Measurements from ENCODE around the gene CACNA1C. TPM values are rescaled to one million over a fixed set of nuclear protein-coding genes. Genes with fewer than 3 reads are reported as not detected.

Gene CACNA1C
- total and polyA plus RNA-seq, 2 donors (not counting 1 experiment from before 2014, with no cell fraction given): 7.6 to 11.4 TPM

DNA sequence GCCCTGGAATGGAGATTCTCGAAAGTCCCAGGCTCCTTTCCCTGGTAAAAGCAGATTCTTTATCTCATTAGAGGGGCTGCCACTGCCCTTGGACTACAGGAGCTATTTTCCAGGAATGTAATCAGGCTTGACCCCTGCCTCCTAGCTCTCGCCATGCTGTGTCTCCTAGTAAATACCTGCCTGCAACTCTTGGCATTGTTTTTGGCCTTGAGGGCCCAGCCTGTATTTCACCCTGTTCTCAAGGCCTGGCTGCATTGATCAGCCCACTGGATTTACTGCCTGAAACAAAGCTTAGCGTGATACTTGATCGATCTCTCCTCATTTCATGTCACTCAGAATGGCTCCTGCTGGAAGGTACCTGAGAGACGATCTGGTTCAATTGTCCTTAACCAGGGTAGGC lies 273.7 kb downstream of the CACNA1C start:
- no peak overlapping the region for H3K9ac ChIP-seq (ENCODE audit: insufficient read depth, low read length)
- no peaks in the 10 kb centered on the region for H3K36me3 ChIP-seq (ENCODE audit: control insufficient read depth, insufficient read depth, low read length)
- H3K4me1 ChIP-seq (ENCODE audit: control insufficient read depth, extremely low read depth, insufficient read depth, low read length): peaks cover 9% of the 10 kb centered on the region
- H3K79me2 ChIP-seq (ENCODE audit: control insufficient read depth, insufficient read depth, low read length): no peaks in the 10 kb centered on the region
- H4K20me1 ChIP-seq (ENCODE audit: control insufficient read depth, extremely low read depth, insufficient read depth, low read length): no peaks in the 10 kb centered on the region
- no peak overlapping the region for H3K4me3 ChIP-seq (replicated peaks in 1 of 4; ENCODE audit: control extremely low read depth in 1 of 4, insufficient read depth in 1 of 4, low read depth in 3 of 4, low read length in 4 of 4)
- H3K4me2 ChIP-seq (ENCODE audit: extremely low read depth, insufficient read depth, low read length): no peak overlapping the region
- H3K27me3 ChIP-seq (ENCODE audit: control insufficient read depth, insufficient read depth, low read length): no peaks in the 10 kb centered on the region
- no peak overlapping the region for H2AFZ ChIP-seq (ENCODE audit: low read length)
- H3K9me3 ChIP-seq (ENCODE audit: control insufficient read depth, insufficient read depth, low read depth, low read length): no peaks in the 10 kb centered on the region
- TF ChIP-seq EZH2 (IDR thresholded peaks at IDR 0.05; ENCODE audit: low read length, missing control alignments): no peak
- TF ChIP-seq, protein P1, sequence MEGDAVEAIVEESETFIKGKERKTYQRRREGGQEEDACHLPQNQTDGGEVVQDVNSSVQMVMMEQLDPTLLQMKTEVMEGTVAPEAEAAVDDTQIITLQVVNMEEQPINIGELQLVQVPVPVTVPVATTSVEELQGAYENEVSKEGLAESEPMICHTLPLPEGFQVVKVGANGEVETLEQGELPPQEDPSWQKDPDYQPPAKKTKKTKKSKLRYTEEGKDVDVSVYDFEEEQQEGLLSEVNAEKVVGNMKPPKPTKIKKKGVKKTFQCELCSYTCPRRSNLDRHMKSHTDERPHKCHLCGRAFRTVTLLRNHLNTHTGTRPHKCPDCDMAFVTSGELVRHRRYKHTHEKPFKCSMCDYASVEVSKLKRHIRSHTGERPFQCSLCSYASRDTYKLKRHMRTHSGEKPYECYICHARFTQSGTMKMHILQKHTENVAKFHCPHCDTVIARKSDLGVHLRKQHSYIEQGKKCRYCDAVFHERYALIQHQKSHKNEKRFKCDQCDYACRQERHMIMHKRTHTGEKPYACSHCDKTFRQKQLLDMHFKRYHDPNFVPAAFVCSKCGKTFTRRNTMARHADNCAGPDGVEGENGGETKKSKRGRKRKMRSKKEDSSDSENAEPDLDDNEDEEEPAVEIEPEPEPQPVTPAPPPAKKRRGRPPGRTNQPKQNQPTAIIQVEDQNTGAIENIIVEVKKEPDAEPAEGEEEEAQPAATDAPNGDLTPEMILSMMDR (conservative IDR thresholded peaks at IDR 0.05 in 1 of 2, IDR thresholded peaks at IDR 0.05 in 1 of 2; ENCODE audit: low read depth in 1 of 2, low read length in 2 of 2): no peak
- no peak for DNase-seq (ENCODE audit: low read depth in 2 of 2)
- H3K27ac ChIP-seq (ENCODE audit: insufficient read depth, low read length): no peak overlapping the region

DNA sequence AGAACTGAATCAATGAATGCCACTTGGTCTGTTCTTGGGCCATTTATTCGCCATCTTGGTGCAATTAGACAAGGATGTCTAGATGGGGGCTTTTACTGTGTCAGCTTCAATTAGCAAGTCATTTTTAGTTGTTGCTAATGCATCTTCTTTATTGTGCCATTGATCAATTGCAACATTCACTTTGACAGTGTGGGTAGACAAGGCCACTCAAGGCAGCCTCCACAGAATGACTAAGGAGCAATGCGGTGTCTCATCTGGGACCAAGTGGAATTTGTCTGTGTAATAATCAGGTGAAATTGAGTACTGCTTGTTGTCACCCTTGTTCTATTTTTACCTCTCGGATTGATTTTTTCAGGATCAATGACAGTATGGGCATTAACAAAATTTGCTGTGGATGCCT lies 275.9 kb downstream of the CACNA1C start:
- no peak overlapping the region for H3K27ac ChIP-seq (ENCODE audit: insufficient read depth, low read length)
- DNase-seq (ENCODE audit: low read depth in 2 of 2): no peak
- no peaks in the 10 kb centered on the region for H3K27me3 ChIP-seq (ENCODE audit: control insufficient read depth, insufficient read depth, low read length)
- no peak overlapping the region for H3K9ac ChIP-seq (ENCODE audit: insufficient read depth, low read length)
- no peaks in the 10 kb centered on the region for H4K20me1 ChIP-seq (ENCODE audit: control insufficient read depth, extremely low read depth, insufficient read depth, low read length)
- no peak for TF ChIP-seq EZH2 (IDR thresholded peaks at IDR 0.05; ENCODE audit: low read length, missing control alignments)
- TF ChIP-seq, protein P1 (conservative IDR thresholded peaks at IDR 0.05 in 1 of 2, IDR thresholded peaks at IDR 0.05 in 1 of 2; ENCODE audit: low read depth in 1 of 2, low read length in 2 of 2): no peak
- H3K36me3 ChIP-seq (ENCODE audit: control insufficient read depth, insufficient read depth, low read length): no peaks in the 10 kb centered on the region
- no peaks in the 10 kb centered on the region for H3K79me2 ChIP-seq (ENCODE audit: control insufficient read depth, insufficient read depth, low read length)
- no peak overlapping the region for H3K4me3 ChIP-seq (replicated peaks in 1 of 4; ENCODE audit: control extremely low read depth in 1 of 4, insufficient read depth in 1 of 4, low read depth in 3 of 4, low read length in 4 of 4)
- no peak overlapping the region for H2AFZ ChIP-seq (ENCODE audit: low read length)
- no peak overlapping the region for H3K4me2 ChIP-seq (ENCODE audit: extremely low read depth, insufficient read depth, low read length)
- no peaks in the 10 kb centered on the region for H3K9me3 ChIP-seq (ENCODE audit: control insufficient read depth, insufficient read depth, low read depth, low read length)
- H3K4me1 ChIP-seq (ENCODE audit: control insufficient read depth, extremely low read depth, insufficient read depth, low read length): peaks cover 16% of the 10 kb centered on the region

DNA sequence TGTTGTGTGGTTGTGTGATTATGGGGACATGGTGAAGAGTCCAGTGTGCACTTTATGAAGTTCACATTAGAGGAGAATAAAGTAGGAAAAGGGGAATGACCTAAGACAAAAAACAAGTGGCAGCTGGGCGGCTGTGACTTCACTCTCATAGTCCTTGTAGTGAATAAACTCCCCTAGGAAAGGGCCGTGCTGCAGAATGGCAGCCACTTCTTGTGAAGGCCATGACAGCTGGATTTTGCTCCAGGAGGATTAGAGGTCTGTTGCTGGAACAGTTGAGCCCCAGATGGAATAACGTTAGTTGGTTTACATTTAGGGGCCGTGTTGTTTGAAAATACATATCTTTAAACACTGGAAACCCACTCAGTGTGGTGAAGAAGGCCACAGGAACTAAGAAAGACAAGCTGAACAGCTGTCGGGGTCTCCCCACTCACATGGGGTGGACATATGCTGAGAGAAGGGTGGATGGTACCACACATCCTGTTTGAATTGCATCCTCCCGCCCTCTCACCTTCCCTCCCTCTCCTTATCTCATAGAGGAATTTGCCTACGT lies 276.9 kb downstream of the CACNA1C start:
- TF ChIP-seq, protein P1 (conservative IDR thresholded peaks at IDR 0.05 in 1 of 2, IDR thresholded peaks at IDR 0.05 in 1 of 2; ENCODE audit: low read depth in 1 of 2, low read length in 2 of 2): no peak
- TF ChIP-seq EZH2 (IDR thresholded peaks at IDR 0.05; ENCODE audit: low read length, missing control alignments): no peak
- no peaks in the 10 kb centered on the region for H4K20me1 ChIP-seq (ENCODE audit: control insufficient read depth, extremely low read depth, insufficient read depth, low read length)
- peaks cover 13% of the 10 kb centered on the region for H3K4me1 ChIP-seq (ENCODE audit: control insufficient read depth, extremely low read depth, insufficient read depth, low read length)
- no peak for DNase-seq (ENCODE audit: low read depth in 2 of 2)
- H3K4me2 ChIP-seq (ENCODE audit: extremely low read depth, insufficient read depth, low read length): no peak overlapping the region
- no peaks in the 10 kb centered on the region for H3K79me2 ChIP-seq (ENCODE audit: control insufficient read depth, insufficient read depth, low read length)
- no peaks in the 10 kb centered on the region for H3K9me3 ChIP-seq (ENCODE audit: control insufficient read depth, insufficient read depth, low read depth, low read length)
- no peaks in the 10 kb centered on the region for H3K36me3 ChIP-seq (ENCODE audit: control insufficient read depth, insufficient read depth, low read length)
- no peak overlapping the region for H3K9ac ChIP-seq (ENCODE audit: insufficient read depth, low read length)
- no peak overlapping the region for H3K4me3 ChIP-seq (replicated peaks in 1 of 4; ENCODE audit: control extremely low read depth in 1 of 4, insufficient read depth in 1 of 4, low read depth in 3 of 4, low read length in 4 of 4)
- H2AFZ ChIP-seq (ENCODE audit: low read length): no peak overlapping the region
- no peaks in the 10 kb centered on the region for H3K27me3 ChIP-seq (ENCODE audit: control insufficient read depth, insufficient read depth, low read length)
- H3K27ac ChIP-seq (ENCODE audit: insufficient read depth, low read length): no peak overlapping the region
